ENCODE data around the gene NUP62.
A peak's percentile ranks its signal among the peaks of the same experiment; 100 is the strongest.

Gene NUP62

GRCh38 chr19:49879243-49879963, 49.9 kb downstream of the NUP62 start:
- no peak for DNase-seq

GRCh38 chr19:49878744-49879070, 50.6 kb downstream of the NUP62 start:
- no peak for DNase-seq

GRCh38 chr19:49877879-49878743, 51.2 kb downstream of the NUP62 start:
- DNase-seq, result peak; percentile 97

GRCh38 chr19:49877020-49877878, 52.1 kb downstream of the NUP62 start, which contains the start of the genes AKT1S1 and TBC1D17:
TSS of gene AKT1S1 (minus strand) at chr19:49877355. CDS start at chr19:49873295, 4,060 bp downstream.
TSS of gene TBC1D17 (plus strand) at chr19:49877702. CDS start at chr19:49877724, 22 bp downstream.
- DNase-seq, result peak; percentile 96

GRCh38 chr19:49876422-49877019, 52.8 kb downstream of the NUP62 start:
- DNase-seq, result peak; percentile 95

- peak; percentile 42 for DNase-seq
Measured at GRCh38 chr19:49875857-49876421, 53.4 kb downstream of the NUP62 start.

GRCh38 chr19:49875177-49875576, 54.1 kb downstream of the NUP62 start:
- DNase-seq, result no peak

- DNase-seq, result no peak
Measured at GRCh38 chr19:49874503-49875157, 54.7 kb downstream of the NUP62 start.

- no peak for DNase-seq
Measured at GRCh38 chr19:49873834-49874233, 55.5 kb downstream of the NUP62 start.

GRCh38 chr19:49873129-49873521, 56.2 kb downstream of the NUP62 start:
- no peak for DNase-seq

- no peak for DNase-seq
Measured at GRCh38 chr19:49872245-49873128, 56.8 kb downstream of the NUP62 start.

- no peak for DNase-seq
Measured at GRCh38 chr19:49871349-49871985, 57.8 kb downstream of the NUP62 start.

GRCh38 chr19:49870309-49870901, 58.9 kb downstream of the NUP62 start:
- DNase-seq, result no peak

- peak; percentile 87 for DNase-seq
Measured at GRCh38 chr19:49869484-49870308, 59.6 kb downstream of the NUP62 start.

- no peak for DNase-seq
Measured at GRCh38 chr19:49869009-49869483, 60.3 kb downstream of the NUP62 start.

- DNase-seq, result peak; percentile 76
Measured at GRCh38 chr19:49866933-49867782, 62.1 kb downstream of the NUP62 start, which contains the start of gene PNKP. TSS of gene PNKP (minus strand) at chr19:49867576. CDS start at chr19:49867204, 372 bp downstream.

GRCh38 chr19:49864890-49865289, 64.4 kb downstream of the NUP62 start:
- no peak for DNase-seq

All from effector CD8-positive, alpha-beta T cell (primary cell).